Measurements from ENCODE around the gene ARID2. TPM values are rescaled to one million over a fixed set of nuclear protein-coding genes. Genes with fewer than 3 reads are reported as not detected.

The ARID2 gene
- total and polyA plus RNA-seq, 2 experiments from 2014 or later = 26.5 to 54.9 TPM

- TF ChIP-seq, protein P1, sequence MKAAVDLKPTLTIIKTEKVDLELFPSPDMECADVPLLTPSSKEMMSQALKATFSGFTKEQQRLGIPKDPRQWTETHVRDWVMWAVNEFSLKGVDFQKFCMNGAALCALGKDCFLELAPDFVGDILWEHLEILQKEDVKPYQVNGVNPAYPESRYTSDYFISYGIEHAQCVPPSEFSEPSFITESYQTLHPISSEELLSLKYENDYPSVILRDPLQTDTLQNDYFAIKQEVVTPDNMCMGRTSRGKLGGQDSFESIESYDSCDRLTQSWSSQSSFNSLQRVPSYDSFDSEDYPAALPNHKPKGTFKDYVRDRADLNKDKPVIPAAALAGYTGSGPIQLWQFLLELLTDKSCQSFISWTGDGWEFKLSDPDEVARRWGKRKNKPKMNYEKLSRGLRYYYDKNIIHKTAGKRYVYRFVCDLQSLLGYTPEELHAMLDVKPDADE (IDR thresholded peaks at IDR 0.05) = no peak
- TF ChIP-seq STAT1 (IDR thresholded peaks at IDR 0.05; ENCODE audit: unreplicated experiment) = no peak
- no peak for TF ChIP-seq ZNF331 (CRISPR knock-in tag; IDR thresholded peaks at IDR 0.05; ENCODE audit: low read depth)
- no peak for TF ChIP-seq EZH2phosphoT487 (IDR thresholded peaks at IDR 0.05; ENCODE audit: unreplicated experiment)
- TF ChIP-seq NANOG (IDR thresholded peaks at IDR 0.05; ENCODE audit: borderline replicate concordance) = no peak
These were observed 133.8 kb downstream of the ARID2 start (continued) for GRCh38 chr12:45863332-45863731.

DNA sequence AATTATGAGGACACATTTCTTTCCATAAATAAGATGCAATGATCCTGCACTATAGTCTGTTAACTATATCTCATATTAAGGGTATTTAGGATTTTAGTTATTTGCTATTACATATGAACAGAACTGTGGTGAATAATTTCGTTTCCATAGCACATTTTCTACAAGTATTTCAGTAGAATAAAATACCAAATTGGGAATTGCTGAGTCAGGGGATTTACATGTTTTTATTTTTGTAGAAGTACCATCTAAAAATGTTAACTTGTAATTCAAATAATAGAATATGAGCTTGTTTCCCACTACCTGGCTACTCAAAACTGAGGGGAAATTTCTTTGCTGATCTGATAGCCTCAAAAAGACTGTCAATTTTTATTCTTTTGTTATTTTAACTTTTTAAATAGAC lies 136.8 kb downstream of the ARID2 start:
- Mint-ChIP-seq H3K9me3 (no peaks in the 10 kb centered on the region), H3K36me3 (ENCODE audit: low read depth) (peaks cover 36% of the 10 kb centered on the region), H3K27me3 (ENCODE audit: insufficient read depth, low read depth, poor library complexity) (no peaks in the 10 kb centered on the region), H3K27ac (no peak overlapping the region), H3K4me3 (no peak overlapping the region), H3K4me1 (no peaks in the 10 kb centered on the region)
- no peaks in the 10 kb centered on the region for H3K27me3 ChIP-seq (ENCODE audit: insufficient read depth)
- H3K9me2 ChIP-seq (ENCODE audit: insufficient read depth) = no peaks in the 10 kb centered on the region
- H3K27ac ChIP-seq (ENCODE audit: low read depth) = no peak overlapping the region
- H3K79me2 ChIP-seq (replicated peaks; ENCODE audit: insufficient read depth) = no peaks in the 10 kb centered on the region
- H3F3A ChIP-seq (replicated peaks; ENCODE audit: low read depth) = no peaks in the 10 kb centered on the region
- no peak overlapping the region for H3K4me3 ChIP-seq
- H2AFZ ChIP-seq = no peak overlapping the region
- TF ChIP-seq ZNF462 (CRISPR knock-in tag; IDR thresholded peaks at IDR 0.05) (no peak), ZNF114 (CRISPR knock-in tag; IDR thresholded peaks at IDR 0.05) (no peak), CREB1 (CRISPR knock-in tag; IDR thresholded peaks at IDR 0.05; ENCODE audit: low read depth) (no peak), STAT1 (IDR thresholded peaks at IDR 0.05; ENCODE audit: unreplicated experiment) (no peak), REST (IDR thresholded peaks at IDR 0.05; ENCODE audit: unreplicated experiment) (no peak)
- ATAC-seq (no peak), DNase-seq (ENCODE audit: low spot score) (no peak)
- H3K4me1 ChIP-seq (ENCODE audit: insufficient read depth) = no peaks in the 10 kb centered on the region
- H3K36me3 ChIP-seq (ENCODE audit: insufficient read depth) = peaks cover 3% of the 10 kb centered on the region; the same call in 1 of the 2 replicates
- H3K4me2 ChIP-seq = no peak overlapping the region
- no peaks in the 10 kb centered on the region; the same call in 1 of the 2 replicates for H4K20me1 ChIP-seq (replicated peaks; ENCODE audit: insufficient read depth)
